Adrenal gland (tissue), 12 donors: ENCODE measurements around the gene OPCML. TPM values are rescaled to one million over a fixed set of nuclear protein-coding genes. Genes with fewer than 3 reads are reported as not detected.

Experiments used
- DNase-seq, 7 donors: peaks; one replicate each; pipeline ENCODE4 v3.0.0-alpha.2; 2019 to 2020
- H3K27ac ChIP-seq, 5 donors: fragments of 200-600 bp; sonication (generic) in 4 of 5; 1 replicate in 3 of 5; 2 replicates in 2 of 5; pipeline versions ENCODE4 v1.5.1 to v1.8.0; 2016 to 2020; ENCODE audit warnings: mild to moderate bottlenecking in 1 of 5
- H3K27me3 ChIP-seq: fragments of 200-600 bp; 2 replicates; pipeline ENCODE4 v1.8.0; 2021
- H3K36me3 ChIP-seq, 2 donors: fragments of 200-600 bp; replicated peaks in 1 of 2; 1 replicate in 1 of 2; 2 replicates in 1 of 2; pipeline versions ENCODE4 v1.5.1 to v1.8.0; 2018 to 2022
- H3K4me1 ChIP-seq, 2 donors: fragments of 200-600 bp; replicated peaks in 1 of 2; 1 replicate in 1 of 2; 2 replicates in 1 of 2; pipeline versions ENCODE4 v1.5.1 to v1.8.0; 2018 to 2021
- H3K4me3 ChIP-seq, 4 donors: fragments of 200-600 bp; sonication (generic) in 3 of 4; one replicate each; pipeline ENCODE4 v1.5.1; 2016 to 2018
- H3K9me3 ChIP-seq, 3 donors: fragments of 200-600 bp; sonication (generic) in 1 of 3; replicated peaks in 1 of 3; 1 replicate in 2 of 3; 2 replicates in 1 of 3; pipeline versions ENCODE4 v1.5.1 to v1.8.0; 2016 to 2021
- POLR2A ChIP-seq, 2 donors: fragments of 450-650 bp; IDR thresholded peaks; one replicate each; pipeline ENCODE4 v1.6.1; 2017; ENCODE audit warnings: antibody characterized with exemption in 2 of 2, mild to moderate bottlenecking in 2 of 2, moderate library complexity in 1 of 2
- WGBS, 4 donors: extraction: QIAGEN DNeasy Blood & Tissue Kit in 2 of 4; methylation state at CpG; one replicate each; pipeline versions ENCODE4 v1.1.5 to v1.1.7; 2013 to 2017; 5-methylcytosine and 5-hydroxymethylcytosine counted together
- intact Hi-C, 2 donors: fragments of 100-400 bp; cut with DNase I; formaldehyde crosslinking; loops; one replicate each; pipeline versions ENCODE4 v1.14.1 to v1.15.0; 2022 to 2023
- polyA plus RNA-seq, 3 donors: library from polyadenylated mRNA; stranded (reverse); fragments of 200-250 nt in 2 of 3; fragments of 350-450 nt in 1 of 3; fragmentation: Illumina TruSeq in 1 of 3; extraction: RNeasy Lipid Tissue Mini Kit (QIAGEN cat#74804) in 1 of 3; gene quantifications; one replicate each; pipeline ENCODE4 v1.2.3, GENCODE V29; 2013 to 2014
- total RNA-seq, 9 donors: library from RNA; depleted of rRNA in 4 of 9; stranded (reverse); fragments of >200 nt in 4 of 9; fragments of 120-200 nt in 1 of 9; fragmentation: NEBNext Ultra II Directional in 1 of 9; extraction: Animal tissue kit (Norgen Biotek cat#: 25700) in 1 of 9; gene quantifications; one replicate each; pipeline versions ENCODE4 v1.1.0 to v1.2.4, GENCODE V29; 2013 to 2023
- TF ChIP-seq, protein P1 (sequence below), 6 experiments: fragments of 450-650 bp in 4 of 6; fragments of 200-600 bp in 2 of 6; sonication (generic) in 1 of 6; IDR thresholded peaks; 1 replicate in 5 of 6; 2 replicates in 1 of 6; pipeline versions ENCODE4 v1.5.1 to v1.8.0; 2016 to 2021; ENCODE audit warnings: antibody characterized with exemption in 6 of 6, mild to moderate bottlenecking in 2 of 6, moderate library complexity in 1 of 6
- donor health status: healthy with polysubstance abuse.
- donor health status: Bipolar disorder and iron deficiency.
- donor health status: DM: yes; HTN: yes; CAD: no.
- donor health status: DM: no; HTN: no; CAD: no.
- donor health status: DM: no; HTN: no; CAD: no.
- donor health status: DM: yes; HTN: yes; CAD: no.

OPCML gene
- total and polyA plus RNA-seq, 12 donors: 0.10 to 5.5 (median 0.72) TPM; not detected in 5

DNA sequence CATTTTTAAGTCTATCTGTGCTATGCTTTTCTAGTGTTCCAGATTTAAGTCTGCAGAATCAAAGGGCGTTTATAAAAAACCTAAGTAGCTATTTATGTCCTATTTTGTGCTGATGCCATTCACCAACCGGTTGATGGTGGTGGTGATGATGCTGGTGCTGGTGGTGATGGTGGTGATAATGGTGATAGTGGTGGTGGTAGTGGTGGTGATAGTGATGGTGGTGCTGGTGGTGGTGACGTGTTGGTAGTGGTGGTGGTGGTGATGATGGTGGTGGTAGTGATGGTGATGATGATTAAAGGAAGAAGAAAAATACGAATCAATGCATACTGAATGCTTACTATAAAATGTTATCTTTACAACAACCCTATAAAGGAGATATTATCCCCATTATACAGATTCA lies 178.2 kb downstream of the OPCML start:
- 69 to 89% (median 77%) methylated on average over 4 of the region's 4 CpGs for WGBS, 4 donors
- no peak overlapping the region for H3K27ac ChIP-seq
- no peak overlapping the region for H3K4me3 ChIP-seq
- H3K4me1 ChIP-seq: no peaks in the 10 kb centered on the region
- intact Hi-C loops: no loop called here
- DNase-seq: no peak
- no peaks in the 10 kb centered on the region for H3K9me3 ChIP-seq
- no peak for TF ChIP-seq POLR2A (IDR thresholded peaks at IDR 0.05)
- TF ChIP-seq, protein P1, sequence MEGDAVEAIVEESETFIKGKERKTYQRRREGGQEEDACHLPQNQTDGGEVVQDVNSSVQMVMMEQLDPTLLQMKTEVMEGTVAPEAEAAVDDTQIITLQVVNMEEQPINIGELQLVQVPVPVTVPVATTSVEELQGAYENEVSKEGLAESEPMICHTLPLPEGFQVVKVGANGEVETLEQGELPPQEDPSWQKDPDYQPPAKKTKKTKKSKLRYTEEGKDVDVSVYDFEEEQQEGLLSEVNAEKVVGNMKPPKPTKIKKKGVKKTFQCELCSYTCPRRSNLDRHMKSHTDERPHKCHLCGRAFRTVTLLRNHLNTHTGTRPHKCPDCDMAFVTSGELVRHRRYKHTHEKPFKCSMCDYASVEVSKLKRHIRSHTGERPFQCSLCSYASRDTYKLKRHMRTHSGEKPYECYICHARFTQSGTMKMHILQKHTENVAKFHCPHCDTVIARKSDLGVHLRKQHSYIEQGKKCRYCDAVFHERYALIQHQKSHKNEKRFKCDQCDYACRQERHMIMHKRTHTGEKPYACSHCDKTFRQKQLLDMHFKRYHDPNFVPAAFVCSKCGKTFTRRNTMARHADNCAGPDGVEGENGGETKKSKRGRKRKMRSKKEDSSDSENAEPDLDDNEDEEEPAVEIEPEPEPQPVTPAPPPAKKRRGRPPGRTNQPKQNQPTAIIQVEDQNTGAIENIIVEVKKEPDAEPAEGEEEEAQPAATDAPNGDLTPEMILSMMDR (IDR thresholded peaks at IDR 0.05): no peak
- H3K36me3 ChIP-seq: no peaks in the 10 kb centered on the region
- H3K27me3 ChIP-seq: no peaks in the 10 kb centered on the region

DNA sequence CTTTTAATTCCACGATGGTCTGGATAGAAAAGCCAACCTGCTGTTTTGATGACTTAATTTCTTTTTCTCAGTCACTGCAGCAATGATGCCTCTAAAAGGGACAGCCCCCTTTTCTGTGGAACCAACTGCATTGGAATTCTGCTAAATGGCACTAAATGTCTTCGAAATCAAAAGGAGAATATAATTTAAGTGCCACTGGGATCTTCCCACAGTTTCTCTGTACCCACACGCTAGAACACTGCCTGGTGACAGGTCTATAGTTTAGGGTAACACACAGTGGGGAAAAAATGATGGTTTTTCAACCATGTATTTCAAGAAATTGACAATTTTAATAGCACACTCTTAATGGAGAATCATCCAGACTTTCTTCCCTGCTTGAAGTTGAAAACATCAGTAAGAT lies 182.3 kb downstream of the OPCML start:
- intact Hi-C loops: no loop called here

DNA sequence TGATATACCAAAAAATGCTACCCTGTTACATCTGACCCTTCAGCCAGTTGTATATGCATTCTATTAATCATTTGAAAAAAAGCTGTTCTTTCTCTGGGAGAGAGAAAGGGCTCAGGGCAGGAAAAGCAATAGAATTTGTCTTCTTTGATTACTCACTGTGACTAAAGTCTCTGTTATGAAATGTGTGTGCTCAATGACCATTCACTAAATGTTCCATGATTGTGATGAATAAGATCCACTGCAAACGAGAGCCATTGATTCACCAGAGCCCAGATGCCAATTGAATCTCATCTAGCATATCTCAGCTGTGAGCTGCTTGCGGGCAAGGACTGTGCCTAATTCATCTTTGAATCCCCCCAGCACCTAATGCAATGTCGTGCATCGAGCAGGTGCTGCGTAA lies 184.3 kb downstream of the OPCML start:
- Histone ChIP-seq H3K9me3 (no peaks in the 10 kb centered on the region), H3K27me3 (peaks cover 5% of the 10 kb centered on the region), H3K4me3 (no peak overlapping the region), H3K36me3 (no peaks in the 10 kb centered on the region), H3K27ac (no peak overlapping the region), H3K4me1 (no peaks in the 10 kb centered on the region)
- 73 to 87% (median 76%) methylated on average over 5 of the region's 5 CpGs for WGBS, 4 donors
- intact Hi-C loops: no loop called here
- no peak for TF ChIP-seq POLR2A (IDR thresholded peaks at IDR 0.05)
- TF ChIP-seq, protein P1 (IDR thresholded peaks at IDR 0.05): no peak
- DNase-seq: no peak

More for the DNA sequence above, 182.3 kb downstream of the OPCML start:
- no peak for DNase-seq
- H3K27ac ChIP-seq: no peak overlapping the region
- H3K27me3 ChIP-seq: no peaks in the 10 kb centered on the region
- WGBS, 4 donors: 64 to 81% (median 70%) methylated on average over 3 of the region's 3 CpGs
- H3K4me1 ChIP-seq: no peaks in the 10 kb centered on the region
- H3K9me3 ChIP-seq: no peaks in the 10 kb centered on the region
- no peak overlapping the region for H3K4me3 ChIP-seq
- no peaks in the 10 kb centered on the region for H3K36me3 ChIP-seq
- TF ChIP-seq POLR2A (IDR thresholded peaks at IDR 0.05): no peak
- TF ChIP-seq, protein P1 (IDR thresholded peaks at IDR 0.05): no peak

DNA sequence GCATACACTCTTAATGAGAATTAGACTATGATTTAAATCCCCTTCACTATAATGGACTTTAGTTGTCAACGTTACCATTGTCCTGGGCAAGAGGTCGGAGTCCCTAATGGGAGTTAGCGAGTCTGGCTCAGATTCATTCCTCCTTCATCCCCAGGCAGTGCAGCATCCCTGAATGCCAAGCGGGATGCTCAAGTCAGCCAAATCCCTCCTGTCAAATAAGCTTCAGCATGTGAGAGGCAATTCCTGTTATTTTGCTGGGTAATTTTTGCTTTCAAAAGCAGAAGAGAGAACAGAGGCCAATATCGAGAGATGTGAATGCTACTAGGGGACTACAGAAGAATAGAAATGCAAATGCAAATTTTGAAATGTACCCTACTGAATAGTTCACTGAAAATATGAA lies 186.2 kb downstream of the OPCML start:
- intact Hi-C loops: no loop called here
- DNase-seq: no peak
- 84 to 88% (median 85%) methylated on average over 5 of the region's 5 CpGs for WGBS, 4 donors

More for the DNA sequence above, 186.2 kb downstream of the OPCML start:
- H3K27ac ChIP-seq: no peak overlapping the region
- H3K9me3 ChIP-seq: no peaks in the 10 kb centered on the region
- no peaks in the 10 kb centered on the region for H3K36me3 ChIP-seq
- H3K27me3 ChIP-seq: peaks cover 5% of the 10 kb centered on the region
- no peaks in the 10 kb centered on the region for H3K4me1 ChIP-seq
- TF ChIP-seq, protein P1 (IDR thresholded peaks at IDR 0.05): no peak
- no peak for TF ChIP-seq POLR2A (IDR thresholded peaks at IDR 0.05)
- no peak overlapping the region for H3K4me3 ChIP-seq
